ENCODE results near the gene METAP1D. TPM values are rescaled to one million over a fixed set of nuclear protein-coding genes. Genes with fewer than 3 reads are reported as not detected.

Gene METAP1D
- total RNA-seq, 1 experiment from 2014 or later: 4.7 TPM

- no peak for TF ChIP-seq MXD4 (CRISPR knock-in tag; IDR thresholded peaks at IDR 0.05; ENCODE audit: borderline replicate concordance)
- TF ChIP-seq, protein P1, sequence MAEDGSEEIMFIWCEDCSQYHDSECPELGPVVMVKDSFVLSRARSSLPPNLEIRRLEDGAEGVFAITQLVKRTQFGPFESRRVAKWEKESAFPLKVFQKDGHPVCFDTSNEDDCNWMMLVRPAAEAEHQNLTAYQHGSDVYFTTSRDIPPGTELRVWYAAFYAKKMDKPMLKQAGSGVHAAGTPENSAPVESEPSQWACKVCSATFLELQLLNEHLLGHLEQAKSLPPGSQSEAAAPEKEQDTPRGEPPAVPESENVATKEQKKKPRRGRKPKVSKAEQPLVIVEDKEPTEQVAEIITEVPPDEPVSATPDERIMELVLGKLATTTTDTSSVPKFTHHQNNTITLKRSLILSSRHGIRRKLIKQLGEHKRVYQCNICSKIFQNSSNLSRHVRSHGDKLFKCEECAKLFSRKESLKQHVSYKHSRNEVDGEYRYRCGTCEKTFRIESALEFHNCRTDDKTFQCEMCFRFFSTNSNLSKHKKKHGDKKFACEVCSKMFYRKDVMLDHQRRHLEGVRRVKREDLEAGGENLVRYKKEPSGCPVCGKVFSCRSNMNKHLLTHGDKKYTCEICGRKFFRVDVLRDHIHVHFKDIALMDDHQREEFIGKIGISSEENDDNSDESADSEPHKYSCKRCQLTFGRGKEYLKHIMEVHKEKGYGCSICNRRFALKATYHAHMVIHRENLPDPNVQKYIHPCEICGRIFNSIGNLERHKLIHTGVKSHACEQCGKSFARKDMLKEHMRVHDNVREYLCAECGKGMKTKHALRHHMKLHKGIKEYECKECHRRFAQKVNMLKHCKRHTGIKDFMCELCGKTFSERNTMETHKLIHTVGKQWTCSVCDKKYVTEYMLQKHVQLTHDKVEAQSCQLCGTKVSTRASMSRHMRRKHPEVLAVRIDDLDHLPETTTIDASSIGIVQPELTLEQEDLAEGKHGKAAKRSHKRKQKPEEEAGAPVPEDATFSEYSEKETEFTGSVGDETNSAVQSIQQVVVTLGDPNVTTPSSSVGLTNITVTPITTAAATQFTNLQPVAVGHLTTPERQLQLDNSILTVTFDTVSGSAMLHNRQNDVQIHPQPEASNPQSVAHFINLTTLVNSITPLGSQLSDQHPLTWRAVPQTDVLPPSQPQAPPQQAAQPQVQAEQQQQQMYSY (CRISPR knock-in tag; IDR thresholded peaks at IDR 0.05): 0 out of 2 replicates have a peak, but pooled peaks have one; percentile 38
- H3K27ac Mint-ChIP-seq: no peak overlapping the region
- peak overlapping the region; percentile 87 for H3K4me3 Mint-ChIP-seq
- H3K9me3 Mint-ChIP-seq: no peaks in the 10 kb centered on the region
- ChIA-PET CTCF (interaction anchor here (0.9 to 7.6 kb wide), 4 partner anchors 8 to 39 kb away, joined by 3 to 123 read pairs (median 21); partner anchors contain the start of gene DLX2), POLR2A (no interaction called here)
- H3K4me1 Mint-ChIP-seq: peaks cover 76% of the 10 kb centered on the region
- DNase-seq (ENCODE audit: low spot score) (peak; percentile 54), ATAC-seq (no peak)
- H3K27me3 Mint-ChIP-seq (ENCODE audit: low read depth): peaks cover 100% of the 10 kb centered on the region
- H3K36me3 Mint-ChIP-seq: no peaks in the 10 kb centered on the region
Measured at GRCh38 chr2:172088245-172089004, 88.7 kb downstream of the METAP1D start.

DNA sequence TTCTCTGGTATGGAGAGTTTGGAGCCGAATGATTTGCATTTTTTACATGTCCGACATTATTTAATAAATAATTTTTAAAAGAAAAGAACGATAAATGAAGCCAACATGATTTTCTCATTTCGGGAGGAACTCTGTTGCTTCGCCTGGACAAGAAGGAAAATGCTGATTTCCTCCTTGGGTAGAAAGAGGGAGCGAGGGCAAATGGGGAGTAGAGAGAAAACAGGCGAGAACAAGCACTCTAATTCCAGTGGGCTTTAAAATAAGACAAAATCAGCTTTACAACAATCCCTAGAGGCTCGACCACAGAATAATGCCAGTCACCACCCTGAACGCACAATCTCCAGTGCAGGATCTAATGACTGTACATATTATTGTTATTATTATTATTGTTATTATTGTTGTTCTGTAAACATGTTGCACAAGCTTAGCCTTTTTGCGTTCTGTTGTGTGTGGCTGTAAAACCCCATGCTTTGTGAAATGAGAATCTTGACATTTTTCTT is 89.3 kb downstream of the METAP1D start:
- Mint-ChIP-seq H3K36me3 (no peaks in the 10 kb centered on the region), H3K27ac (no peak overlapping the region), H3K27me3 (ENCODE audit: low read depth) (peaks cover 100% of the 10 kb centered on the region), H3K4me1 (peaks cover 75% of the 10 kb centered on the region), H3K4me3 (no peak overlapping the region), H3K9me3 (no peaks in the 10 kb centered on the region)
- POLR2A ChIA-PET: no interaction called here
- ATAC-seq (no peak), DNase-seq (ENCODE audit: low spot score) (no peak)
- TF ChIP-seq ETV6 (CRISPR knock-in tag; IDR thresholded peaks at IDR 0.05) (no peak), ESRRA (CRISPR knock-in tag; IDR thresholded peaks at IDR 0.05; ENCODE audit: borderline replicate concordance) (no peak), ELF4 (CRISPR knock-in tag; IDR thresholded peaks at IDR 0.05; ENCODE audit: low read depth) (no peak), GTF2I (CRISPR knock-in tag; conservative IDR thresholded peaks at IDR 0.05) (no peak), TEAD1 (CRISPR knock-in tag; IDR thresholded peaks at IDR 0.05) (no peak), NFYB (CRISPR knock-in tag; conservative IDR thresholded peaks at IDR 0.05; ENCODE audit: low read depth) (no peak), SOX15 (CRISPR knock-in tag; IDR thresholded peaks at IDR 0.05) (no peak), CDX4 (CRISPR knock-in tag; IDR thresholded peaks at IDR 0.05; ENCODE audit: borderline replicate concordance) (no peak)
- TF ChIP-seq, protein P2, sequence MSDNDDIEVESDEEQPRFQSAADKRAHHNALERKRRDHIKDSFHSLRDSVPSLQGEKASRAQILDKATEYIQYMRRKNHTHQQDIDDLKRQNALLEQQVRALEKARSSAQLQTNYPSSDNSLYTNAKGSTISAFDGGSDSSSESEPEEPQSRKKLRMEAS (CRISPR knock-in tag; IDR thresholded peaks at IDR 0.05): no peak
- TF ChIP-seq, protein P3, sequence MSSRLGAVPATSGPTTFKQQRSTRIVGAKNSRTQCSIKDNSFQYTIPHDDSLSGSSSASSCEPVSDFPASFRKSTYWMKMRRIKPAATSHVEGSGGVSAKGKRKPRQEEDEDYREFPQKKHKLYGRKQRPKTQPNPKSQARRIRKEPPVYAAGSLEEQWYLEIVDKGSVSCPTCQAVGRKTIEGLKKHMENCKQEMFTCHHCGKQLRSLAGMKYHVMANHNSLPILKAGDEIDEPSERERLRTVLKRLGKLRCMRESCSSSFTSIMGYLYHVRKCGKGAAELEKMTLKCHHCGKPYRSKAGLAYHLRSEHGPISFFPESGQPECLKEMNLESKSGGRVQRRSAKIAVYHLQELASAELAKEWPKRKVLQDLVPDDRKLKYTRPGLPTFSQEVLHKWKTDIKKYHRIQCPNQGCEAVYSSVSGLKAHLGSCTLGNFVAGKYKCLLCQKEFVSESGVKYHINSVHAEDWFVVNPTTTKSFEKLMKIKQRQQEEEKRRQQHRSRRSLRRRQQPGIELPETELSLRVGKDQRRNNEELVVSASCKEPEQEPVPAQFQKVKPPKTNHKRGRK (CRISPR knock-in tag; IDR thresholded peaks at IDR 0.05; ENCODE audit: borderline replicate concordance): no peak
- CTCF ChIA-PET: interaction anchor here (0.9 kb wide), 1 partner anchor 9 kb away, joined by 3 read pairs; no protein-coding TSS in a partner anchor

- Mint-ChIP-seq H3K9me3 (no peaks in the 10 kb centered on the region), H3K36me3 (no peaks in the 10 kb centered on the region), H3K4me3 (no peak overlapping the region), H3K27me3 (ENCODE audit: low read depth) (peaks cover 100% of the 10 kb centered on the region), H3K4me1 (peaks cover 75% of the 10 kb centered on the region), H3K27ac (no peak overlapping the region)
- ChIA-PET CTCF (interaction anchor here (1.3 kb wide), 1 partner anchor 13 kb away, joined by 5 read pairs; the partner anchor contains the start of gene DLX2), POLR2A (interaction anchor here (1.4 kb wide), 1 partner anchor 12 kb away, joined by 3 read pairs; no protein-coding TSS in a partner anchor)
- no peak for ATAC-seq
- DNase-seq (ENCODE audit: low spot score): no peak
- TF ChIP-seq PRRX2 (CRISPR knock-in tag; IDR thresholded peaks at IDR 0.05) (no peak), NFYB (CRISPR knock-in tag; conservative IDR thresholded peaks at IDR 0.05; ENCODE audit: low read depth) (no peak)
- TF ChIP-seq, protein P4, sequence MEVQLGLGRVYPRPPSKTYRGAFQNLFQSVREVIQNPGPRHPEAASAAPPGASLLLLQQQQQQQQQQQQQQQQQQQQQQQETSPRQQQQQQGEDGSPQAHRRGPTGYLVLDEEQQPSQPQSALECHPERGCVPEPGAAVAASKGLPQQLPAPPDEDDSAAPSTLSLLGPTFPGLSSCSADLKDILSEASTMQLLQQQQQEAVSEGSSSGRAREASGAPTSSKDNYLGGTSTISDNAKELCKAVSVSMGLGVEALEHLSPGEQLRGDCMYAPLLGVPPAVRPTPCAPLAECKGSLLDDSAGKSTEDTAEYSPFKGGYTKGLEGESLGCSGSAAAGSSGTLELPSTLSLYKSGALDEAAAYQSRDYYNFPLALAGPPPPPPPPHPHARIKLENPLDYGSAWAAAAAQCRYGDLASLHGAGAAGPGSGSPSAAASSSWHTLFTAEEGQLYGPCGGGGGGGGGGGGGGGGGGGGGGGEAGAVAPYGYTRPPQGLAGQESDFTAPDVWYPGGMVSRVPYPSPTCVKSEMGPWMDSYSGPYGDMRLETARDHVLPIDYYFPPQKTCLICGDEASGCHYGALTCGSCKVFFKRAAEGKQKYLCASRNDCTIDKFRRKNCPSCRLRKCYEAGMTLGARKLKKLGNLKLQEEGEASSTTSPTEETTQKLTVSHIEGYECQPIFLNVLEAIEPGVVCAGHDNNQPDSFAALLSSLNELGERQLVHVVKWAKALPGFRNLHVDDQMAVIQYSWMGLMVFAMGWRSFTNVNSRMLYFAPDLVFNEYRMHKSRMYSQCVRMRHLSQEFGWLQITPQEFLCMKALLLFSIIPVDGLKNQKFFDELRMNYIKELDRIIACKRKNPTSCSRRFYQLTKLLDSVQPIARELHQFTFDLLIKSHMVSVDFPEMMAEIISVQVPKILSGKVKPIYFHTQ (CRISPR knock-in tag; IDR thresholded peaks at IDR 0.05): no peak
- TF ChIP-seq, protein P5, sequence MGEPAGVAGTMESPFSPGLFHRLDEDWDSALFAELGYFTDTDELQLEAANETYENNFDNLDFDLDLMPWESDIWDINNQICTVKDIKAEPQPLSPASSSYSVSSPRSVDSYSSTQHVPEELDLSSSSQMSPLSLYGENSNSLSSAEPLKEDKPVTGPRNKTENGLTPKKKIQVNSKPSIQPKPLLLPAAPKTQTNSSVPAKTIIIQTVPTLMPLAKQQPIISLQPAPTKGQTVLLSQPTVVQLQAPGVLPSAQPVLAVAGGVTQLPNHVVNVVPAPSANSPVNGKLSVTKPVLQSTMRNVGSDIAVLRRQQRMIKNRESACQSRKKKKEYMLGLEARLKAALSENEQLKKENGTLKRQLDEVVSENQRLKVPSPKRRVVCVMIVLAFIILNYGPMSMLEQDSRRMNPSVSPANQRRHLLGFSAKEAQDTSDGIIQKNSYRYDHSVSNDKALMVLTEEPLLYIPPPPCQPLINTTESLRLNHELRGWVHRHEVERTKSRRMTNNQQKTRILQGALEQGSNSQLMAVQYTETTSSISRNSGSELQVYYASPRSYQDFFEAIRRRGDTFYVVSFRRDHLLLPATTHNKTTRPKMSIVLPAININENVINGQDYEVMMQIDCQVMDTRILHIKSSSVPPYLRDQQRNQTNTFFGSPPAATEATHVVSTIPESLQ (CRISPR knock-in tag; IDR thresholded peaks at IDR 0.05): no peak
- TF ChIP-seq, protein P6, sequence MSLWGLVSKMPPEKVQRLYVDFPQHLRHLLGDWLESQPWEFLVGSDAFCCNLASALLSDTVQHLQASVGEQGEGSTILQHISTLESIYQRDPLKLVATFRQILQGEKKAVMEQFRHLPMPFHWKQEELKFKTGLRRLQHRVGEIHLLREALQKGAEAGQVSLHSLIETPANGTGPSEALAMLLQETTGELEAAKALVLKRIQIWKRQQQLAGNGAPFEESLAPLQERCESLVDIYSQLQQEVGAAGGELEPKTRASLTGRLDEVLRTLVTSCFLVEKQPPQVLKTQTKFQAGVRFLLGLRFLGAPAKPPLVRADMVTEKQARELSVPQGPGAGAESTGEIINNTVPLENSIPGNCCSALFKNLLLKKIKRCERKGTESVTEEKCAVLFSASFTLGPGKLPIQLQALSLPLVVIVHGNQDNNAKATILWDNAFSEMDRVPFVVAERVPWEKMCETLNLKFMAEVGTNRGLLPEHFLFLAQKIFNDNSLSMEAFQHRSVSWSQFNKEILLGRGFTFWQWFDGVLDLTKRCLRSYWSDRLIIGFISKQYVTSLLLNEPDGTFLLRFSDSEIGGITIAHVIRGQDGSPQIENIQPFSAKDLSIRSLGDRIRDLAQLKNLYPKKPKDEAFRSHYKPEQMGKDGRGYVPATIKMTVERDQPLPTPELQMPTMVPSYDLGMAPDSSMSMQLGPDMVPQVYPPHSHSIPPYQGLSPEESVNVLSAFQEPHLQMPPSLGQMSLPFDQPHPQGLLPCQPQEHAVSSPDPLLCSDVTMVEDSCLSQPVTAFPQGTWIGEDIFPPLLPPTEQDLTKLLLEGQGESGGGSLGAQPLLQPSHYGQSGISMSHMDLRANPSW (CRISPR knock-in tag; conservative IDR thresholded peaks at IDR 0.05; ENCODE audit: low read depth): no peak
Measured at GRCh38 chr2:172089633-172090032, 89.9 kb downstream of the METAP1D start.

All from WTC11 (cell line).